GM23338 (cell line): ENCODE measurements around the gene ZPLD1. TPM values are rescaled to one million over a fixed set of nuclear protein-coding genes. Genes with fewer than 3 reads are reported as not detected.

Experiments used
- ATAC-seq: fragments of 200-7000 bp; cut with Tn5 transposase; 3 replicates; pipeline ENCODE4 v1.9.1; 2020
- DNase-seq: peaks from one replicate; pipeline ENCODE4 v3.0.0-alpha.2; 2015; ENCODE audit warnings: low spot score
- H2AFZ ChIP-seq: fragments of 200-600 bp; sonication (generic); 2 replicates; pipeline ENCODE4 v1.8.0; 2016; ENCODE audit warnings: antibody characterized with exemption, mild to moderate bottlenecking, moderate library complexity
- H3F3A ChIP-seq: fragments of 200-600 bp; sonication (generic); replicated peaks from 2 replicates; pipeline ENCODE4 v1.8.0; 2017; ENCODE audit warnings: antibody characterized with exemption, mixed run types, low read depth
- H3K27ac ChIP-seq: fragments of 200-600 bp; sonication (generic); 2 replicates; pipeline ENCODE4 v1.6.1; 2016; ENCODE audit warnings: low read depth
- H3K27me3 ChIP-seq: fragments of 200-600 bp; sonication (generic); 2 replicates; pipeline ENCODE4 v1.8.0; 2016; ENCODE audit warnings: mild to moderate bottlenecking, mixed run types, moderate library complexity; ENCODE audit not compliant: insufficient read depth
- H3K36me3 ChIP-seq: fragments of 200-600 bp; sonication (generic); 2 replicates; pipeline ENCODE4 v1.8.0; 2016; ENCODE audit warnings: mild to moderate bottlenecking; ENCODE audit not compliant: insufficient read depth
- H3K4me1 ChIP-seq: fragments of 200-600 bp; sonication (generic); 2 replicates; pipeline ENCODE4 v1.8.0; 2016; ENCODE audit warnings: mild to moderate bottlenecking, moderate library complexity; ENCODE audit not compliant: insufficient read depth
- H3K4me2 ChIP-seq: fragments of 200-600 bp; sonication (generic); 2 replicates; pipeline ENCODE4 v1.7.1; 2017; ENCODE audit warnings: mixed run types
- H3K4me3 ChIP-seq: fragments of 200-600 bp; sonication (generic); 2 replicates; pipeline ENCODE4 v1.6.1; 2016; ENCODE audit warnings: mixed run types
- H3K79me2 ChIP-seq: fragments of 200-600 bp; sonication (generic); replicated peaks from 2 replicates; pipeline ENCODE4 v1.8.0; 2017; ENCODE audit warnings: mild to moderate bottlenecking; ENCODE audit not compliant: insufficient read depth
- H3K9me2 ChIP-seq: fragments of 200-600 bp; sonication (generic); 2 replicates; pipeline ENCODE4 v1.8.0; 2017; ENCODE audit not compliant: insufficient read depth
- H4K20me1 ChIP-seq: fragments of 200-600 bp; sonication (generic); replicated peaks from 2 replicates; pipeline ENCODE4 v1.8.0; 2017; ENCODE audit warnings: mild to moderate bottlenecking; ENCODE audit not compliant: insufficient read depth
- H3K27ac Mint-ChIP-seq: 2 replicates; pipeline ENCODE4 v1.8.0; 2020; ENCODE audit warnings: inconsistent platforms, mild to moderate bottlenecking, moderate library complexity, mixed read lengths
- H3K27me3 Mint-ChIP-seq: 3 replicates; pipeline ENCODE4 v1.8.0; 2022; ENCODE audit warnings: low read depth, mild to moderate bottlenecking, moderate library complexity, mixed read lengths, inconsistent platforms; ENCODE audit not compliant: insufficient read depth, poor library complexity
- H3K36me3 Mint-ChIP-seq: 3 replicates; pipeline ENCODE4 v1.8.0; 2021; ENCODE audit warnings: low read depth, mild to moderate bottlenecking, inconsistent platforms, moderate library complexity, mixed read lengths
- H3K4me1 Mint-ChIP-seq: 3 replicates; pipeline ENCODE4 v1.8.0; 2020; ENCODE audit warnings: mild to moderate bottlenecking, inconsistent platforms, mixed read lengths
- H3K4me3 Mint-ChIP-seq: 3 replicates; pipeline ENCODE4 v1.8.0; 2021; ENCODE audit warnings: moderate library complexity, mild to moderate bottlenecking, inconsistent platforms, mixed read lengths
- H3K9me3 Mint-ChIP-seq: 3 replicates; pipeline ENCODE4 v1.8.0; 2020; ENCODE audit warnings: moderate library complexity, mild to moderate bottlenecking, inconsistent platforms, mixed read lengths
- CREB1 ChIP-seq: fragments of 250-450 bp; sonication (Bioruptor Pico); IDR thresholded peaks from 2 replicates; pipeline ENCODE4 v1.5.0; 2020; ENCODE audit warnings: low read depth, mild to moderate bottlenecking, moderate library complexity
- CTCF ChIP-seq, 2 experiments: fragments of 200-600 bp in 1 of 2; sonication (generic) in 1 of 2; conservative IDR thresholded peaks; 2 replicates each; pipeline versions ENCODE4 v1.5.1 to v1.6.1; 2016 to 2017; ENCODE audit warnings: antibody characterized with exemption in 2 of 2, low read depth in 2 of 2, mild to moderate bottlenecking in 2 of 2, moderate library complexity in 1 of 2
- EZH2 ChIP-seq: fragments of 200-600 bp; sonication (generic); IDR thresholded peaks from one replicate; pipeline ENCODE4 v1.8.0; 2017; ENCODE audit warnings: antibody characterized with exemption, mild to moderate bottlenecking, low read depth; ENCODE audit not compliant: unreplicated experiment
- EZH2phosphoT487 ChIP-seq: fragments of 200-600 bp; sonication (generic); IDR thresholded peaks from one replicate; pipeline ENCODE4 v1.8.1; 2018; ENCODE audit warnings: antibody characterized with exemption; ENCODE audit not compliant: unreplicated experiment
- JUNB ChIP-seq: IDR thresholded peaks from one replicate; pipeline ENCODE4 v1.6.1; 2016; ENCODE audit warnings: antibody characterized with exemption; ENCODE audit not compliant: unreplicated experiment
- NANOG ChIP-seq: IDR thresholded peaks from 2 replicates; pipeline ENCODE4 v1.6.1; 2016; ENCODE audit warnings: antibody characterized with exemption, borderline replicate concordance
- POLR2AphosphoS5 ChIP-seq: IDR thresholded peaks from 2 replicates; pipeline ENCODE4 v1.6.1; 2016; ENCODE audit warnings: antibody characterized with exemption, low read depth
- REST ChIP-seq: IDR thresholded peaks from one replicate; pipeline ENCODE4 v1.6.1; 2018; ENCODE audit warnings: antibody characterized with exemption; ENCODE audit not compliant: unreplicated experiment
- STAT1 ChIP-seq: IDR thresholded peaks from one replicate; pipeline ENCODE4 v1.6.1; 2016; ENCODE audit warnings: antibody characterized with exemption; ENCODE audit not compliant: unreplicated experiment
- ZNF114 ChIP-seq: fragments of 250-450 bp; sonication (Bioruptor Pico); IDR thresholded peaks from 2 replicates; pipeline ENCODE4 v1.5.0; 2020; ENCODE audit warnings: mild to moderate bottlenecking, moderate library complexity
- ZNF331 ChIP-seq: fragments of 250-450 bp; sonication (Bioruptor Pico); IDR thresholded peaks from 2 replicates; pipeline ENCODE4 v1.5.0; 2020; ENCODE audit warnings: low read depth, mild to moderate bottlenecking, moderate library complexity
- polyA plus RNA-seq: library from polyadenylated mRNA; unstranded; fragments of >200 nt; fragmentation: Nextera tagmentation; extraction: Ambion mirVana; gene quantifications from 2 replicates; pipeline ENCODE4 v1.2.1, GENCODE V29; 2016
- total RNA-seq: library from RNA; depleted of rRNA; stranded (reverse); fragments of >200 nt; shearing (Covaris generic); gene quantifications from 2 replicates; pipeline ENCODE4 v1.2.3, GENCODE V29; 2014
- TF ChIP-seq, protein P1 (sequence below): fragments of 250-450 bp; sonication (Bioruptor Pico); IDR thresholded peaks from 2 replicates; pipeline ENCODE4 v1.5.0; 2020; ENCODE audit warnings: mild to moderate bottlenecking, moderate library complexity
- TF ChIP-seq, protein P2 (sequence below): IDR thresholded peaks from 2 replicates; pipeline ENCODE4 v1.6.1; 2016; ENCODE audit warnings: antibody characterized with exemption

Gene ZPLD1
- total and polyA plus RNA-seq, 2 experiments from 2014 or later = not detected

- no peak for ATAC-seq
- Histone ChIP-seq H3K36me3 (no peaks in the 10 kb centered on the region), H3K4me3 (no peak overlapping the region)
These were observed 9.3 kb downstream of the ZPLD1 start for GRCh38 chr3:102444101-102444500.

More at GRCh38 chr3:102444101-102444500, 9.3 kb downstream of the ZPLD1 start:
- Mint-ChIP-seq H3K4me3 (no peak overlapping the region), H3K27ac (no peak overlapping the region), H3K36me3 (no peaks in the 10 kb centered on the region), H3K27me3 (no peaks in the 10 kb centered on the region), H3K4me1 (peaks cover 1% of the 10 kb centered on the region; the same call in 2 of the 3 replicates), H3K9me3 (no peaks in the 10 kb centered on the region)
- Histone ChIP-seq H3K79me2 (no peaks in the 10 kb centered on the region), H2AFZ (no peak overlapping the region), H3K4me2 (no peak overlapping the region), H3K4me1 (no peaks in the 10 kb centered on the region), H3K27me3 (peaks cover 5% of the 10 kb centered on the region; the same call in 1 of the 2 replicates), H4K20me1 (no peaks in the 10 kb centered on the region), H3K27ac (no peak overlapping the region), H3F3A (no peaks in the 10 kb centered on the region), H3K9me2 (no peaks in the 10 kb centered on the region)
- no peak for DNase-seq
- TF ChIP-seq, protein P1, sequence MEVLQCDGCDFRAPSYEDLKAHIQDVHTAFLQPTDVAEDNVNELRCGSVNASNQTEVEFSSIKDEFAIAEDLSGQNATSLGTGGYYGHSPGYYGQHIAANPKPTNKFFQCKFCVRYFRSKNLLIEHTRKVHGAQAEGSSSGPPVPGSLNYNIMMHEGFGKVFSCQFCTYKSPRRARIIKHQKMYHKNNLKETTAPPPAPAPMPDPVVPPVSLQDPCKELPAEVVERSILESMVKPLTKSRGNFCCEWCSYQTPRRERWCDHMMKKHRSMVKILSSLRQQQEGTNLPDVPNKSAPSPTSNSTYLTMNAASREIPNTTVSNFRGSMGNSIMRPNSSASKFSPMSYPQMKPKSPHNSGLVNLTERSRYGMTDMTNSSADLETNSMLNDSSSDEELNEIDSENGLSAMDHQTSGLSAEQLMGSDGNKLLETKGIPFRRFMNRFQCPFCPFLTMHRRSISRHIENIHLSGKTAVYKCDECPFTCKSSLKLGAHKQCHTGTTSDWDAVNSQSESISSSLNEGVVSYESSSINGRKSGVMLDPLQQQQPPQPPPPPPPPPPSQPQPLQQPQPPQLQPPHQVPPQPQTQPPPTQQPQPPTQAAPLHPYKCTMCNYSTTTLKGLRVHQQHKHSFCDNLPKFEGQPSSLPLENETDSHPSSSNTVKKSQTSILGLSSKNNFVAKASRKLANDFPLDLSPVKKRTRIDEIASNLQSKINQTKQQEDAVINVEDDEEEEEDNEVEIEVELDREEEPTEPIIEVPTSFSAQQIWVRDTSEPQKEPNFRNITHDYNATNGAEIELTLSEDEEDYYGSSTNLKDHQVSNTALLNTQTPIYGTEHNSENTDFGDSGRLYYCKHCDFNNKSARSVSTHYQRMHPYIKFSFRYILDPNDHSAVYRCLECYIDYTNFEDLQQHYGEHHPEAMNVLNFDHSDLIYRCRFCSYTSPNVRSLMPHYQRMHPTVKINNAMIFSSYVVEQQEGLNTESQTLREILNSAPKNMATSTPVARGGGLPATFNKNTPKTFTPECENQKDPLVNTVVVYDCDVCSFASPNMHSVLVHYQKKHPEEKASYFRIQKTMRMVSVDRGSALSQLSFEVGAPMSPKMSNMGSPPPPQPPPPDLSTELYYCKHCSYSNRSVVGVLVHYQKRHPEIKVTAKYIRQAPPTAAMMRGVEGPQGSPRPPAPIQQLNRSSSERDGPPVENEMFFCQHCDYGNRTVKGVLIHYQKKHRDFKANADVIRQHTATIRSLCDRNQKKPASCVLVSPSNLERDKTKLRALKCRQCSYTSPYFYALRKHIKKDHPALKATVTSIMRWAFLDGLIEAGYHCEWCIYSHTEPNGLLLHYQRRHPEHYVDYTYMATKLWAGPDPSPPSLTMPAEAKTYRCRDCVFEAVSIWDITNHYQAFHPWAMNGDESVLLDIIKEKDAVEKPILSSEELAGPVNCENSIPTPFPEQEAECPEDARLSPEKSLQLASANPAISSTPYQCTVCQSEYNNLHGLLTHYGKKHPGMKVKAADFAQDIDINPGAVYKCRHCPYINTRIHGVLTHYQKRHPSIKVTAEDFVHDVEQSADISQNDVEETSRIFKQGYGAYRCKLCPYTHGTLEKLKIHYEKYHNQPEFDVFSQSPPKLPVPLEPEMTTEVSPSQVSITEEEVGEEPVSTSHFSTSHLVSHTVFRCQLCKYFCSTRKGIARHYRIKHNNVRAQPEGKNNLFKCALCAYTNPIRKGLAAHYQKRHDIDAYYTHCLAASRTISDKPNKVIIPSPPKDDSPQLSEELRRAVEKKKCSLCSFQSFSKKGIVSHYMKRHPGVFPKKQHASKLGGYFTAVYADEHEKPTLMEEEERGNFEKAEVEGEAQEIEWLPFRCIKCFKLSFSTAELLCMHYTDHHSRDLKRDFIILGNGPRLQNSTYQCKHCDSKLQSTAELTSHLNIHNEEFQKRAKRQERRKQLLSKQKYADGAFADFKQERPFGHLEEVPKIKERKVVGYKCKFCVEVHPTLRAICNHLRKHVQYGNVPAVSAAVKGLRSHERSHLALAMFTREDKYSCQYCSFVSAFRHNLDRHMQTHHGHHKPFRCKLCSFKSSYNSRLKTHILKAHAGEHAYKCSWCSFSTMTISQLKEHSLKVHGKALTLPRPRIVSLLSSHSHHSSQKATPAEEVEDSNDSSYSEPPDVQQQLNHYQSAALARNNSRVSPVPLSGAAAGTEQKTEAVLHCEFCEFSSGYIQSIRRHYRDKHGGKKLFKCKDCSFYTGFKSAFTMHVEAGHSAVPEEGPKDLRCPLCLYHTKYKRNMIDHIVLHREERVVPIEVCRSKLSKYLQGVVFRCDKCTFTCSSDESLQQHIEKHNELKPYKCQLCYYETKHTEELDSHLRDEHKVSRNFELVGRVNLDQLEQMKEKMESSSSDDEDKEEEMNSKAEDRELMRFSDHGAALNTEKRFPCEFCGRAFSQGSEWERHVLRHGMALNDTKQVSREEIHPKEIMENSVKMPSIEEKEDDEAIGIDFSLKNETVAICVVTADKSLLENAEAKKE (CRISPR knock-in tag) = no peak
- TF ChIP-seq EZH2 (no peak), STAT1 (no peak), JUNB (no peak), REST (no peak), ZNF331 (CRISPR knock-in tag) (no peak), EZH2phosphoT487 (no peak), ZNF114 (CRISPR knock-in tag) (no peak), CTCF (conservative IDR thresholded peaks at IDR 0.05; ENCODE audit: low read depth in 2 of 2) (no peak), POLR2AphosphoS5 (no peak), NANOG (no peak), CREB1 (no peak)
- TF ChIP-seq, protein P2, sequence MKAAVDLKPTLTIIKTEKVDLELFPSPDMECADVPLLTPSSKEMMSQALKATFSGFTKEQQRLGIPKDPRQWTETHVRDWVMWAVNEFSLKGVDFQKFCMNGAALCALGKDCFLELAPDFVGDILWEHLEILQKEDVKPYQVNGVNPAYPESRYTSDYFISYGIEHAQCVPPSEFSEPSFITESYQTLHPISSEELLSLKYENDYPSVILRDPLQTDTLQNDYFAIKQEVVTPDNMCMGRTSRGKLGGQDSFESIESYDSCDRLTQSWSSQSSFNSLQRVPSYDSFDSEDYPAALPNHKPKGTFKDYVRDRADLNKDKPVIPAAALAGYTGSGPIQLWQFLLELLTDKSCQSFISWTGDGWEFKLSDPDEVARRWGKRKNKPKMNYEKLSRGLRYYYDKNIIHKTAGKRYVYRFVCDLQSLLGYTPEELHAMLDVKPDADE = no peak
